Activated naive CD8-positive, alpha-beta T cell treated with anti-CD3 and anti-CD28 coated beads, Interleukin-2, amount 10 ng/mL, durations not matched to agents 7 days and 5 days (primary cell): ENCODE measurements around the gene ZIC1. TPM values are rescaled to one million over a fixed set of nuclear protein-coding genes. Genes with fewer than 3 reads are reported as not detected.

ENCODE experiments used
- ATAC-seq: fragments of 150-1000 bp; cut with Tn5 transposase; one replicate; pipeline ENCODE4 v1.10.0; 2021; ENCODE audit warnings: low read depth, moderate library complexity
- POLR2A ChIA-PET: fragments of 350-600 bp; sonication (Branson Sonifier 250); formaldehyde crosslinking; loops from one replicate; lab custom pipeline; 2021; ENCODE audit warnings: antibody characterized with exemption; lab: Charles Lee
- DNase-seq: peaks from one replicate; pipeline ENCODE4 v3.0.0; 2021
- H3K27ac Mint-ChIP-seq: one replicate; pipeline ENCODE4 v1.8.0; 2022; ENCODE audit warnings: mild to moderate bottlenecking, mixed read lengths
- H3K27me3 Mint-ChIP-seq: one replicate; pipeline ENCODE4 v1.8.0; 2022; ENCODE audit warnings: mild to moderate bottlenecking, moderate library complexity, mixed read lengths
- H3K36me3 Mint-ChIP-seq: one replicate; pipeline ENCODE4 v1.8.0; 2021; ENCODE audit warnings: mild to moderate bottlenecking, mixed read lengths
- H3K4me1 Mint-ChIP-seq: one replicate; pipeline ENCODE4 v1.8.0; 2021; ENCODE audit warnings: mixed read lengths
- H3K4me3 Mint-ChIP-seq: one replicate; pipeline ENCODE4 v1.8.0; 2022; ENCODE audit warnings: mild to moderate bottlenecking, moderate library complexity, mixed read lengths
- H3K9me3 Mint-ChIP-seq: one replicate; pipeline ENCODE4 v1.8.0; 2021; ENCODE audit warnings: mixed read lengths
- total RNA-seq, 2 experiments: library from RNA; stranded (reverse); gene quantifications; one replicate each; pipeline ENCODE4 v1.2.3, GENCODE V29; 2021

Gene ZIC1
- total RNA-seq, 2 experiments from 2014 or later, result not detected

GRCh38 chr3:147413686-147414389 is 4.7 kb downstream of the ZIC1 start:
- DNase-seq (no peak), ATAC-seq (no peak)
- Mint-ChIP-seq H3K4me3 (peak overlapping the region; percentile 73), H3K4me1 (peaks cover 18% of the 10 kb centered on the region), H3K27ac (peak overlapping the region; percentile 65), H3K27me3 (peaks cover 78% of the 10 kb centered on the region), H3K36me3 (peaks cover 7% of the 10 kb centered on the region), H3K9me3 (peaks cover 12% of the 10 kb centered on the region)
- POLR2A ChIA-PET, result no interaction called here

- H3K4me1 Mint-ChIP-seq, result peaks cover 16% of the 10 kb centered on the region
- H3K36me3 Mint-ChIP-seq, result peaks cover 7% of the 10 kb centered on the region
- peaks cover 74% of the 10 kb centered on the region for H3K27me3 Mint-ChIP-seq
- no peak overlapping the region for H3K4me3 Mint-ChIP-seq
- ATAC-seq, result no peak
- no peak for DNase-seq
- POLR2A ChIA-PET, result no interaction called here
- H3K9me3 Mint-ChIP-seq, result peaks cover 12% of the 10 kb centered on the region
- H3K27ac Mint-ChIP-seq, result no peak overlapping the region
Measured at GRCh38 chr3:147414390-147415138, 5.4 kb downstream of the ZIC1 start.

- H3K9me3 Mint-ChIP-seq, result peaks cover 19% of the 10 kb centered on the region
- no peak for DNase-seq
Measured at GRCh38 chr3:147415286-147415685, 6.1 kb downstream of the ZIC1 start.

GRCh38 chr3:147415874-147416273 is 6.7 kb downstream of the ZIC1 start:
- Mint-ChIP-seq H3K9me3 (peaks cover 19% of the 10 kb centered on the region), H3K27ac (no peak overlapping the region), H3K36me3 (peaks cover 9% of the 10 kb centered on the region), H3K4me3 (no peak overlapping the region), H3K4me1 (peaks cover 15% of the 10 kb centered on the region), H3K27me3 (peaks cover 82% of the 10 kb centered on the region)
- ATAC-seq (no peak), DNase-seq (no peak)
- POLR2A ChIA-PET, result no interaction called here

More at GRCh38 chr3:147415286-147415685, 6.1 kb downstream of the ZIC1 start:
- ATAC-seq, result no peak
- Mint-ChIP-seq H3K4me3 (no peak overlapping the region), H3K27me3 (peaks cover 80% of the 10 kb centered on the region), H3K36me3 (peaks cover 9% of the 10 kb centered on the region), H3K27ac (no peak overlapping the region), H3K4me1 (peaks cover 16% of the 10 kb centered on the region)
- POLR2A ChIA-PET, result no interaction called here

- POLR2A ChIA-PET, result no interaction called here
- no peak overlapping the region for H3K4me3 Mint-ChIP-seq
- DNase-seq (no peak), ATAC-seq (no peak)
- H3K36me3 Mint-ChIP-seq, result peaks cover 5% of the 10 kb centered on the region
- peaks cover 14% of the 10 kb centered on the region for H3K9me3 Mint-ChIP-seq
- H3K27ac Mint-ChIP-seq, result no peak overlapping the region
- H3K4me1 Mint-ChIP-seq, result peaks cover 7% of the 10 kb centered on the region
- H3K27me3 Mint-ChIP-seq, result peaks cover 79% of the 10 kb centered on the region
Measured at GRCh38 chr3:147416931-147417330, 7.8 kb downstream of the ZIC1 start.

- no peak for ATAC-seq
- H3K4me1 Mint-ChIP-seq, result peaks cover 6% of the 10 kb centered on the region
- H3K27me3 Mint-ChIP-seq, result peaks cover 80% of the 10 kb centered on the region
- peaks cover 5% of the 10 kb centered on the region for H3K36me3 Mint-ChIP-seq
- no peak overlapping the region for H3K27ac Mint-ChIP-seq
- H3K9me3 Mint-ChIP-seq, result peaks cover 16% of the 10 kb centered on the region
- POLR2A ChIA-PET, result no interaction called here
- DNase-seq, result no peak
- no peak overlapping the region for H3K4me3 Mint-ChIP-seq
Measured at GRCh38 chr3:147417551-147418295, 8.6 kb downstream of the ZIC1 start.

- H3K9me3 Mint-ChIP-seq, result peaks cover 14% of the 10 kb centered on the region
- no peak overlapping the region for H3K27ac Mint-ChIP-seq
- POLR2A ChIA-PET, result no interaction called here
- no peak overlapping the region for H3K4me3 Mint-ChIP-seq
- H3K4me1 Mint-ChIP-seq, result peaks cover 4% of the 10 kb centered on the region
- ATAC-seq (no peak), DNase-seq (no peak)
- H3K36me3 Mint-ChIP-seq, result peaks cover 3% of the 10 kb centered on the region
- peaks cover 80% of the 10 kb centered on the region for H3K27me3 Mint-ChIP-seq
Measured at GRCh38 chr3:147418371-147418781, 9.2 kb downstream of the ZIC1 start.

GRCh38 chr3:147418808-147419701 is 9.9 kb downstream of the ZIC1 start:
- no peak for DNase-seq
- Mint-ChIP-seq H3K27me3 (peaks cover 82% of the 10 kb centered on the region), H3K36me3 (peaks cover 2% of the 10 kb centered on the region), H3K4me1 (peaks cover 1% of the 10 kb centered on the region), H3K27ac (no peak overlapping the region), H3K9me3 (peaks cover 13% of the 10 kb centered on the region), H3K4me3 (no peak overlapping the region)
- POLR2A ChIA-PET, result no interaction called here
- ATAC-seq, result no peak

- ATAC-seq (no peak), DNase-seq (no peak)
- no peak overlapping the region for H3K27ac Mint-ChIP-seq
- peaks cover 1% of the 10 kb centered on the region for H3K4me1 Mint-ChIP-seq
- peaks cover 2% of the 10 kb centered on the region for H3K36me3 Mint-ChIP-seq
- POLR2A ChIA-PET, result no interaction called here
- peak overlapping the region; percentile 28 for H3K4me3 Mint-ChIP-seq
- H3K9me3 Mint-ChIP-seq, result peaks cover 13% of the 10 kb centered on the region
- peaks cover 80% of the 10 kb centered on the region for H3K27me3 Mint-ChIP-seq
Measured at GRCh38 chr3:147419781-147420224, 10.6 kb downstream of the ZIC1 start.

- Mint-ChIP-seq H3K9me3 (peaks cover 11% of the 10 kb centered on the region), H3K36me3 (peaks cover 2% of the 10 kb centered on the region), H3K4me3 (no peak overlapping the region), H3K4me1 (peaks cover 1% of the 10 kb centered on the region), H3K27ac (no peak overlapping the region), H3K27me3 (peaks cover 80% of the 10 kb centered on the region)
- DNase-seq (no peak), ATAC-seq (no peak)
- POLR2A ChIA-PET, result no interaction called here
Measured at GRCh38 chr3:147420353-147421183, 11.4 kb downstream of the ZIC1 start.

GRCh38 chr3:147421184-147421912 is 12.2 kb downstream of the ZIC1 start:
- Mint-ChIP-seq H3K27me3 (peaks cover 77% of the 10 kb centered on the region), H3K4me3 (no peak overlapping the region), H3K27ac (no peak overlapping the region), H3K9me3 (peaks cover 11% of the 10 kb centered on the region), H3K36me3 (peaks cover 2% of the 10 kb centered on the region), H3K4me1 (peaks cover 1% of the 10 kb centered on the region)
- POLR2A ChIA-PET, result no interaction called here
- ATAC-seq (no peak), DNase-seq (no peak)
